ENCODE data around the gene RNASE13.
"Not testable (repeated sequence)": the region's sequence is repeated elsewhere in the genome, so short reads cannot be mapped to it uniquely, and the experiment has no call there.

The RNASE13 gene

DNA sequence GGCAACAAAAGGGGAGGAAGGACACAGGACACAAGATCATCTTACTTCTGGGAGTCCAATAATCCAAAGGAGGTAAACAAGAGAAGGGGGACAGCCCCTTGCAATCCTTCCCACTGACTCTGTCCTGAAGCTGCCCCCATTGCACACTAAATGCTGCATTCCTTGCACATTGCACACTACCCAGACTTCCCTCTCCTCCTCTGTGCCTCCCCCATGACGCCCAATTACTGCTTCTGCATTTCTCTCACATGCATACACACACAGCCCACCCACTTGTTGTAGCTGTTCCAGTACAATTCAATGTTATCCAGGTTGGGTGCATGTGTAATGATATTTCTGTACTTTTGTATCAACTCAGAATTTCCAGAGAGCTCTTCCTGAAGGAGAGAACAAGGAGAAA is 15.2 kb downstream of the RNASE13 start:
- DNase-seq = no peak

DNA sequence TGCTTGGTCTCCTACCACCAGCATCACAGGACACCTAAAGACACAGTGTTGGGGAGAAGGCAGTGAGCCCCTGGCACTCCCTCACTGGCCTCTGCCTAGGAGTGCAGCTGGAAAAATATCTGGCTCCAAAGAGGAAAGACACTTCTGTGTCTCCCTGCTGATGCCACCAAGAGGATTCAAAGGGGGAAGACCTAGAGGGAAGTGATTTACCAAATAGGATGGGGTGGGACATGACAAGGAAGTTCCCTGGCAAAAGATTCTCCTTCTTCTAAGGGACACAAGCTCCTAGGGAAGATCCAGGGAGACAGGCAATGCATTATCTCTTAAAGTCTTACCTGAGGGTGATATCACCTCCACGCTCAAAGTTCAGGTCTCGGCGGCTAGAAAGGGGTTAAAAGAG is 15.8 kb downstream of the RNASE13 start:
- no peak for DNase-seq

DNA sequence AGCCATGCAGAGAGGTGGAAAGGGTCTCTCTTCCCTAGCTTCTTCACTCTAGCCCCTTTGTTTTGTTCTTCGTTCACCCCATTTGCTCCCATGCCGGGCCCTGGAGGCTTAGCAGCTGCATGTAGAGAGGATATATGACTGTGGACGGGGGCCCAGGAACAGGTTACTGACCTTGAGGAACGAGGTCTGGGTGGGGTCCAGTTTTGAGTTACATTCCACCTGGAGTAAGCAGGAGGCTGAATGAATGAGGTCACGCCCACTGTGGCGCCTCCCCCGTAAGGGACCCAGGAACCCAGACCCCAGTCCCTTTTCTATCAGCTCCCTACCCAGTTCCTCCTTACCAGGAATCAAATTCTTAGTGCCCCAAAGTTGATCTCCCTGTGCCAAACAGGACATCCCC is 16.3 kb downstream of the RNASE13 start:
- no peak for DNase-seq

DNA sequence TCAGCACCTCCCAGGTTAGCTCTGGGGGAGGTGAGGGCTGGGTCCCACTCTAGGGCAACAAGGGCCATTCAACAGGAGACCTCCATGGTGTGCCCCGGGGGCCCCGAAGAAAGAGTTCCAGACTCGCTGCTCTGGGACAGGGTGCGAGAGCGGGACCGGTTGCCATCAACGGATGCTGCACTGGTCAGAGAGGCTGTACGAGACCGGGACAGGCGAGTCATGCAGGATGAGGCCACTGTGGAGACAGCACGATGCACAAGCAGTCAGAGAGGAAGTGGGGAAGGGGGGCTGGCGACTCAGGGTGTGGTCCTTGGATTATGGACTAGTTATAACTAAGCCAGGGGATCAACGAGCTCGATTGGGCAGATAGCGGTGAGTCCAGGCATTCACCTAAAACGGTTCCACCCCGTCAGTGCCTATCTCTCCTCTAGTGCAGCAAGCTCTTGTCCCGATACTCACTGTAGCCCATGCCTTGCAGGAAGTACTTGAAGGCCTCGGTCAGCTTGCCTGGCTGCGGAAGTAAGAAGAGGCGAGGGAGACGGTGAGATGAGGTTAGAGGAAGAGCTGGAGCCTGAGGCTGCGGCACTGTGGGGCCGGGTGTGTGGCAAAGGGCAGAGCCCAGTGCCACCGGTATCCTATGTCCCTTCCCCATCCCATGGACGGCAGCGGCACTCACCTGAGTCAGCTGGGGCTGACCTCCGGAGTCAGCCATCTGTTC is 16.9 kb downstream of the RNASE13 start:
- DNase-seq = no peak

DNA sequence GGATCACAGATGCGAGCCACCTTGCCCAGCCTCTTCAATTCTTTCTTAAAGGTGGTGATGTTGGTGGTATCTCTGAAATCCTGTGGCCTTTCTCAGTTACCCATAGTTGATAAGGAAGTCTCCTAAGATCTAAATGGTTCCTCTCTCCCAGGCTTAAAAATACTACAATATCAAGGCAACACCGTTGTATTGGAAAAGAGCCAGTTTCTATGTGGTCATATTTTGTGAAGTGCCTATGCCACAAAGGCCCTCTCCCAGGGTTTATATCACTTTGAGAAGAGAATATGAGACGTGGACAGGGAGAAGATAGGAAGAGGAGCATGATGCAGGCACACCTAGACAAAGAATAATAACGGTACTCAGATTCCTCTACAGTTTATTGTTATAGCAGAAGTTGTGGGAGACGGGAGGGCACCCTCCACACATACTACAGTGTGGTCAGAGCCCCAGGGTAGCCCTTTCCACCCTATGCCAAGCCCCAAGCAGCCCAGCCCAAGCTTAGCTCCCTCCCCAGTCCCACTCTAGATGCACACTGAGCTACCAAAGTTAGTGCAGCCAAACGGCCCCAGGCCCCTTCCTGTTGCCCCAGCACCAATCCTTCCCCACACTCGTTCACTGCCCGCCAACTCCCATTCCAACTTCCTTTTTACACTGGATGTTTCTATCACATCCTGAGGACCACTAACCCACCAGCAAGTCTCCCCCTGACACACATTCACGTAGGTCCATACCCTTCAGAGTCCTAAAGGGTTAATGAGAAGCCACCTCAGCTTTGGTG is 18.0 kb downstream of the RNASE13 start:
- no peak for DNase-seq

DNA sequence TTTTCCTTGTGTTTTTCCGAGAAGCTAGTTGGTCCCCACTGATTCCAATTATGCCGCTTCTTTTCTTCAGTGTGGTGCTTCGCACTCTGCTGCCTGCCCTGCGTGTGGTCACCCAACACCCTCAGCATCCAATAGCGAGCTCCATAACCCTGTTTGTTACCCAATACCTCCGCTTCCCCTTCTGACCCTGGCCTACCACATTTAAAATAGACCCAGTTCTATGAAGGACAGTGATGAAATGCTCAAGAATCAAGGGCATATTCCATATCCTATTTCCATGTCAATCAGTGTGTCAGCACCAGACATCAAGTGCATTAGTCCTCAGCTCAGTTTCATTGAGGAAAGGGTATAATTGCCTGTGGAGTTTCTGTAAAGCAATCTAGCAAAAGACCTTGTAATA is 19.3 kb downstream of the RNASE13 start:
- no peak for DNase-seq

DNA sequence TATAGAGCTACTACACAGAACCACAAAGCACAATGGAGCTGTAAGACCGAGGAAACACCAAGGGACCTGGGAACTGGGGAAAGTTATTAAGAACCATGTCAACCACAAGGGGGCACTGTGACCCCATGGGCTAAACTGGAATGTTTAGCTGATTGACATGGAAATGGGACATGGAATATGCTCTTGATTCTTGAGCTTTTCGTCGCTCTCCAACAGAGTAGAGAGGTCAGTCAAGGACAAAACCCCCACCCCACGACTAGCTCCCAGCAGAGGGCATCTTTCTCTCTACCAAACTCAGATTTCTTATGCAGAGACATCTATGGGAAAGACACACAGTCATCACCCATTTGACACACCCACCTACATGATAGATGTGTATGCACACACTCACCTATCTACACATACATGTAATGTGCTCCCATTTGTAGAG is 19.8 kb downstream of the RNASE13 start:
- peak; percentile 86 for DNase-seq

DNA sequence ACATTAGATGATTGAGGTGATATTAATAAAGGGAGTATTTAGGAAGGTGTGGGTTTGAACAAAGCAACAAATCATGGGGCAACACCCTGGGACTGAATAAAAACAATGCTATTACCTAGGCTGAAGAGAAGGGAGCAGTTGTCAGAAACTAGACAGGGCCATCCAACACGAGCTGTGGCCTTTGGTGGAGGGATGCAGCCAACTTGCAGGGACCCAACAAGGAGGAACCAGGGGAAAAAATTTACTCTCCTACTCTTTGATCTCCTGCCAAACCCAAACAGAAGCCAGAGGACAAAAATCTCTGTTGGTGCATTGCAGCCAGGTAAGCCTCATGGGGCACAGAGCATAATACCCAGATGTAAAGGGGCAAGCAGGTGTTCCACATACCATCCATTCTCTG is 23.5 kb downstream of the RNASE13 start:
- DNase-seq = no peak

DNA sequence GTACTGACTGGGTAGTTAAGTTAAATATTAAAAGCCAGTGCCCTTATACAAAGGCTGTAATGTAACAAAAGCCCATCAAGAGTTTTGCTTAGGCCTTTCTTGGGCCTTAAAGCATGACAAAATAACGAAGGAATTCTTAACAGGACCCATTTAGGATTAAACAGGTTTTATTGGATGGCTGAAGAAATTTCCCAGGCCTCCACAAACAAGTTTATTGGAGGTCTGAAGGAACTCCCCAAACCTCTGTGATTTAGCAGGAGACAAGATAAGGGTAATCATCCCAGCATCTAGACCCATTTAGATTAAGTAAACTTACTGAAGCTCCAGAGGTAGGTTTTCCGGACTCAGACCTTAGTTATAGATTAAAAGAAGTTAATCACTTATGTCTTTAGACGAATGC is 24.9 kb downstream of the RNASE13 start:
- DNase-seq = not testable (repeated sequence)

DNA sequence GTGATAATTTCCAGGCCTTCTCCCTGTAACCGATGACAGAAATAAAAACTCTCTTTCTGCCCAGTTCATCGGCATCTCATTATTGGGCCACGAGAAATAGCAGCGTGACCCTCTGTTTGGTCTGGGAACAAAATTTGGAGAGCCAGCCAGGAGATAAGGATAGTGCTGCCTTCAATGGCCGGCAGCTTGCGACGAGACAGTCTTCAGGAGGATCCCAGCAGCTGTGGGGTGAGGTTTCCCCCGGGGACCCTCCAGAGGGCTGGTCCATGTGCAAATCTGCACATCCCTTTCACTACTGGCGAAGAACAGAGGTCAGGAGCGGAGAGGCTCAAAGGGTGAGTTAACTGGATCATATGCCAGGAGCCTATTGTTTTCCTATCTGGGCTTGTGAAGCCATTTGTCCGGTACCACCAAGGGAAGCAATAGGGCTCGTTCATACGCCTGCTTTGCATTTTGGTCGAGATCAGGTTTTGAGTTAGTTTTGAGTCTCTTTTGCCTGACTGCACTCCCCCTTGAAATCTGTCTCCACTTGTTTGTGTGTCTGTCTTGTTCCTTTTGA is 30.7 kb downstream of the RNASE13 start:
- no peak for DNase-seq

DNA sequence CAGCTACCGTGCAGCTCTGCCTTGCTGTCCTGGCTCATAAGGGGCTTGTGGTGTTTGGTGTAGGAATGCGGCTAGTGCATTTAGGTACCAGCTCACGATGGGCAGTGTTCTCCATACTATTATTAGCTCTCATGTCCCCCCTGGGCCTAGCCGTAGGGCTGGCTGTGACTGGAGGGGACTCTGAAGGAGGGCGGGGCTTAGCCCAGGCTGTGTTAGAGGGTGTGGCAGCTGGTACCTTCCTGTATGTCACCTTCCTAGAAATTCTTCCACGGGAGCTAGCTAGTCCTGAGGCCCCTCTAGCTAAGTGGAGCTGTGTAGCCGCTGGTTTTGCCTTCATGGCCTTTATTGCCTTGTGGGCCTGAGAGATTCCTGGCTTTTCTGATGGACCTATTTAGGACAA is 33.4 kb downstream of the RNASE13 start:
- no peak for DNase-seq

DNA sequence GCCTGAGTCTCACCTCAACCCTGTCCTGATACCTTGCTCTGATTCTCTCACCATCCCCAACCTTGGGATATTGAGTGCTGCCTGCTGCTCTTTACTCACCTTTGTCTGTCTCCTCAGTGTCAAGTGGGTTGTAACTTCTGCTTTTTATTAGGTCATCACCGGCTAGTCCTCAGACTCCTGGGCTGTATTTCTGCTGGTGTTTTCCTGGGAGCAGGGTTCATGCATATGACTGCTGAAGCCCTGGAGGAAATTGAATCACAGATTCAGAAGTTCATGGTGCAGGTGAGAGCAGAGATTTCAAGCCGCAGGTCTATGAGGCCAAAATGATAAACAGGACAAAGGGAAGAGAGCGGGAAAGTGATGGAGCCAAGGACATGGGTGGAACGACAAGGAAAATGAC is 35.0 kb downstream of the RNASE13 start:
- no peak for DNase-seq

DNA sequence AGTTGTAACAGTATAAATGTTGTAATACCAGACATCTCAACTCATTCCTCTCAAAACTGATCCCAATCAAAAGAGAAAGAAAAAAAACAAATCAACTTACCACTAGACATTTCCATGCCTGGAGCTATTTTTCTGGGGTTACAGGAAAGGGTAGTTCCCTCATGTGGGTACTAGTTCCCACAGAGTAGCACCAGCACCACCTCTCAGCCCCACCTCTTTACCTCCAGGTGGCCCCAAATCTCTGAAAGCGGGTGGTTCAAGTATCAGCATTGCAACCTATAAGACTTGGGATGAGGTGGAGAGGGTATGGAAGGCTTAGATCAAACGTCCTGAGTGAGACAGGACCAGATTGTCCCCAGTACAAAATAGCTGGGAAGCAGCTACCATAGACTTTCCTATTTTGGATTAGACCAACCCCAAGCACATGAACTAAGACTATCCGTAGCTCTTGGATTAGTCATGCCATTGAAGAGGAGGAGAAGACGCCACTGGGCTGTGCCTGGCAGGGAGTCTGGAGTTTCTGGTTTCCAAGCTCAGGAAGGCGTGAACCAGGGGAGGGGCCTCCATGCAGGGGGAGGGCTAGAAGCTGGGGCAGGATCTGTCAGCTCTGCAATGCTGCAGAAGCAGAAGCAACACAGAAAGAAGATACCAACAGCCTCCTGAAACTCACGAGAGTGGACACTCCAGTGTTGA is 35.8 kb downstream of the RNASE13 start, which contains the start of gene SLC39A2:
SLC39A2 (plus strand) TSS at position 620 of the 693 bp plus-strand sequence. CDS start 154 bp downstream, outside the sequence.
- DNase-seq = no peak

DNA sequence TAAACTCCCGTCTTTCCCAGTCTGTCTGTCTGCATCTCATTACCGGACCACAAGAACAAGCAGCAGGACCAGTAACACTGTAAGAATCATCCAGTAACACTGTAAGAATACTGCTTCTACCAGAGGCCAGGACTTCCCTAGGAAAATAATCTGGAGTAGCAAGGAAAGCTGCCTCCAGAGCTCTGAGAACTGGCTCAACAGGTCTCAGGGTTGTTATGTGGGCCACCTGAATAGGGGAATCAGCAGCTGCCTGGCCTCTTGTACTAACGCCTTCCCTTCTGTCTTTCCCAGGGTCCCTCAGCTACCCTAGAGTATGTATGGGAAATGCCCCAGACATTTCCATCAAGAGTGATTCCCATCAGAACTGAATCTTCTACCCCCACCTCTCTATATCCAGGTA is 36.5 kb downstream of the RNASE13 start:
- DNase-seq = no peak

DNA sequence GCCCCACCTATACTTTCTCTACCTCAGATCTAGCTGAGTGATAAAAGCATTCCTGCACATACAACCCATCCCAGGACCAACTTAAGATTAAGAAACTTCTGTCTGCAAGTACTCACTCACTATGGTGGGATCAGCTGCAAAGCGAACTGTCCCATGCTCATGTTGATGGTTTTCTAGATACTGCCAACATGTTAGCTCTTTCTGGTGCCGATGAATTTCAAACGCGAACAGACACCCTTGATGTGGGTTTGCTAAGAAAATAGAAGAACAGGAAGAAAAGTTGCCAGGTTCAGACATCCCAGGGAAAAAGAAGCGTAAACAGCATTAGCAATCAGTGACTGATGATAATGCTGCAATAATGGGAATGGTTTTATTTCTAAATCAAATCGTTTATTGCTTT is 37.0 kb downstream of the RNASE13 start:
- DNase-seq = no peak

DNA sequence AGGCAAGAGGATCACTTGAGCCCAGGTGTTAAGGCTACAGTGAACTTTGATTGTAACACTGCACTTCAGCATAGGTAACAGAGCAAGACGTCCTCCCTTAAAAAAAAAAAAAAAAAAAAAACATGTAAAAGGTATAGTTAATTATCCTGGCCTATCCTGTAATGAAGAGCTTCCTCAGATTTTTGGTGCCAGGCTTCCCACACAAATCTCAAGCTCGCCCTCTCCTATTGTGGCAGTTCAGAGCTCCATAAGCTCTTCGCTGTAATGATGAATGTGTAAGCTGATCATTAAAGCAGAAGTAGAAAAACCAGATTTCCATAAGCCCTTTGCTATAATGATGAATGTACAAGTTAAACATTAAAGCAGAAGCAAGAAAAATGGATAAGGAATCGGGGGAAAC is 37.5 kb downstream of the RNASE13 start:
- DNase-seq = no peak

DNA sequence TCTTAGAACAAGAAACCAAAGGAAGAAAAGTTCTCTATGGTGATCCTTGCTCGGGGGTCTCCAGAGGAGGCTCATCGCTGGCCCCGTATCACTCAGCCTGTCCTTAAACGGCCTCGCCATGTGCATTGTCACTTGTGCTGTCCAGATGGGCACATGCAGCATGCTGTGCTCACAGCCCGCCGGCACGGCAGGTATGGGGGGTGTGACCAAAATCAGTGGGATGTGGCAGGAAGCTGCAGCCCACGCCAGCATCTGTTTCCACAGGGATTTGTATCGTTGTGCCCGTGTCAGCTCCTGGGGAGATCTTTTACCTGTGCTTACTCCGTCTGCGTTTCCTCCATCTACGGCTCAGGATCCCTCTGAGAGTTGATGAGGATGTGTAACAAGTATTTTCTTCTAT is 38.1 kb downstream of the RNASE13 start:
- DNase-seq = no peak

DNA sequence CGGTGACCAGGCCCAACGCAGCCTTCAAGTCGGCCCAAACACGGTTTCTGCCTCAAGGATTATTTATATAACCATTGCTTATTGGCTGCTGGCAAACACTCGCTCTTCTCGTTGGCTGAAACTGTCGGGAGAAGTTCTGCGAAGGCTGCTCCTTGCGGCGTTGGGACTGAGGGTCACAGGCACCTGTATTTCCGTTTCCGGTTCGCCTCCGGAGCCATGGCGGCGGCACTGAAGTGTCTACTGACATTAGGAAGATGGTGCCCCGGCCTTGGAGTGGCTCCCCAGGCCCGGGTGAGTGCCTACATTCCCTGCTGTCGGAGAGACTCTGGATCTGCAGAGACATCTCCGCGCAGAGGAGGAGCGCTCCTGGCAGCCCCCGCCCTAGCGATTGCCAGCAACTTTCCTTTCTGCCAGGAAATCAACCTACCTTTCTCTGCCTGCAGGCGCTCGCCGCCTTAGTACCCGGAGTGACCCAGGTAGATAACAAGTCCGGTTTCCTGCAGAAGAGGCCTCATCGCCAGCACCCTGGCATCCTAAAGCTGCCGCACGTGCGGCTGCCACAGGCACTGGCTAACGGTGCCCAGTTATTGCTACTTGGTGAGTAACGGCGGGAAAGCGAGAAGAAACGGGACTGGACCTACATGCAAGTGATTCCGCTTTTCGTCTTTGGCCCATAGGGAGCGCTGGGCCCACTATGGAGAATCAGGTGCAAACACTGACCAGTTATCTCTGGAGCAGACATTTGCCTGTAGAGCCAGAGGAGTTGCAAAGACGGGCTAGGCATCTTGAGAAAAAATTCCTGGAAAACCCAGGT is 44.6 kb downstream of the RNASE13 start, which contains the start of gene METTL17:
METTL17 (plus strand) TSS at position 194 of the 814 bp plus-strand sequence; CDS start at position 217, 23 bp downstream.
- peak; percentile 94 for DNase-seq

DNA sequence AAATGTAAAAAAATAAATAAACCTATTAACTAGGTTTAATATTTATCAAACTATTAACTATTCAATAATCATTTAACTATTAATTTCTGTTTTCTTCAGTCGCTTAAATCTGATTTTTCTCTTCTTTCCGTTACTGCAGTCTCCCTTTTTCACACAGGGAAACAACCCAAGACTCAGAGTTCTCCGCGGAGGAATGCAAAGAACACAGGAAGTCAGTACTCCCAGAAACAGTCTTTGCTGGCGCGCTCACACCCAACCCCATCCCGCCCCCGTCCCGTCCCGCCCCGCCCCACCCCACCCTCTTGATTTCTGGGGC is 45.2 kb downstream of the RNASE13 start:
- DNase-seq = no peak

DNA sequence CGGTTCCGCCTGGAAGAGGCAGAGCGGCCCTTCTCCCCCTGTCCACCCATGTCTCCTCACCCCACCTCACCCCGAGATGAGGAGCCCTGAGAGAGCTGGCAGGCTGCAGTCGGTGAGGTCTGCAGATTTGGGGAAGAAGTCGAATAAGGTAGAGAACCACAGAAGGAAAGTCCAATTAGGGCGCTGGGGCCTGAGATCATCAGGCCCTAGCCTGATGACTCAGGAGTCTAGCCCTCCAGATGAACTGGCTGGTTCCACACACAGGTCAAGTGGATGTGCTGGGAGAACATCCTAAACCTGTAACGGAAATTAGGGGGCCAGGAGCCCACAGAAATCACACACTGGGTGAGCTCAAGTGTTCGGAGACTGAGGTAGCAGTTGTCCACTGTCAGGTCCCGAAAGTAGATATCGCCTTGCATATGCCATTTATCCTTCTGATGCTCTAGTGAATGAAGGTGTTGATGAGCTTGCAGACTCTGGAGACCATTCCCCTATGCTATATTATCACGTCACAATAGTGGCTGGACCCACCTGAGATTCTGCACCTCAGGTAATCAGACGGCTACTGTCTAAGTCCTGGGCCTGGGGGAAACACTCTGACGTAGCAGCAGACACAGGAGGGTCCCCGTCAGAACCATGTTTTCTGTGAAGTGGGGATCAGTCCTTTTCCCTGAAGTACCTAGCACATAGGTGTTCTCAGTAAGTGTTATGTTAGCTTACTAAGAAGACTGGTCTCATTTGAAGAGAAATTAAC is 45.7 kb downstream of the RNASE13 start:
- no peak for DNase-seq

DNA sequence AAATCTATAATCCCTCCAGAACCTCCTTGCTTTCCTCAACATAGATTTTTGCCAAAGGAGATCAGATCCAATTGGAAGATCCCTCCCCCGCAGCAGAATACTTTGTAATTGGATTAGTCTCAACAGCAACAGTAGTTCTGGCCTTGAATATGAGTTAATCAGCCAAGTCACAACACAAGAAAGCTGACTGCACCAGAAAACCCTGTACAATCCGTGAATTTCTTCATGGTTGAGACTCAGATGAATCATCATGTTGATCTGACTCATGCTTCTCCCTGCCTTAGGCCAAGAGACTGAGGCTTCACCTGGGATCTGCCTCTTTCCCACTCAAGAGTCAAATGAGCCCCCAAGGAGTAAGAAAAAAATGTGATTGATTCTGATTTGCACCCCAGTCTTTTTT is 47.8 kb downstream of the RNASE13 start:
- no peak for DNase-seq

DNA sequence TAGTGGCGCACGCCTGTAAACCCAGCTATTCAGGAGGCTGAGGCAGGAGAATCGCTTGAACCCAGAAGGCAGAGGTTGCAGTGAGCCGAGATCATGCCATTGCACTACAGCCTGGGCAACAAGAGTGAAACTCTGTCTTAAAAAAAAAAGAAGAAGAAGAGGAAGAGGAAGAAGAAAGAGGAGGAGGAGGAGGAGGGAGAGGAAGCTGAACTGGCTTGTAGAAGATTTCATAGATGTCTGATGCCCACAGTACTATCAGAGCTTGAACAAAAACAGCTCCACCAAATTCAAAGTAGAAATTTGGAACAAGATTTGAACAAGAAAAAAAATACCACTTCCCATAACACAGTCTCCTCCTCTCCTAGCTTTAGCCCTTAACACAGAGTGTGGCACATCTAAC is 49.0 kb downstream of the RNASE13 start:
- DNase-seq = not testable (repeated sequence)

Measured in NCI-H1694 treated with DMSO at 0.1 percent for 48 hours (cell line).